ENCODE data around the gene DNAH17. TPM values are rescaled to one million over a fixed set of nuclear protein-coding genes. Genes with fewer than 3 reads are reported as not detected.

Gene DNAH17
- total and polyA plus RNA-seq, 2 donors = 0.05 to 0.10 TPM

DNA sequence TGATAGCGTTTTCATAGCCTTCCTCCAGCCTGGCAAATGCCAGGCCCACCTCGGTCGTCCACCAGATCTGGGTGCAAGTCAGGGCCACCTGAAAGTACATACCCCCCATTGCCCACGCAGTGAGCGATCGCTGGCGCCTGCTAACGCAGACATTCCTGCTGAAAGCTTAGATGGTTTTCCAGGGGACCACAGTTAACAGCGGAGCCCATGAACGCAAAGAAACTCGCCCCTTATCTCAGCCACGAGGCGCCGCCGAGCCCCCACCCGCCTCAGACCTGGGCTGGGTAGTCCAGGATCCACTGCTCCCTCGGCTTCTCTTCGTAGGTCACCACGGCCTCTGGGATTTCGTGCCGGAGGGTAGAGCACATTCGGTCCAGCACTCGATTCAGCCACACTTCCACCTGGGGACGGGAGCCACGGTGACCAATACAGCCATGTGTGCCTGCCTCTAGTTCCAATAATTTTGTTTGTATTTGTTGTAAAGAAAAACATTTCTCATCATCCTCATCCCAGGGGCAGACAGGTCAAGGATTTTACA lies 74.5 kb downstream of the DNAH17 start:
- Histone ChIP-seq H3K27ac (ENCODE audit: low read depth) (no peak overlapping the region), H3K36me3 (ENCODE audit: insufficient read depth) (no peaks in the 10 kb centered on the region), H3K4me1 (ENCODE audit: insufficient read depth) (no peaks in the 10 kb centered on the region), H3K4me3 (ENCODE audit: low read depth, low read length) (no peak overlapping the region)
- DNase-seq (ENCODE audit: extremely low spot score) = no peak
- 90% methylated on average over 25 of the region's 25 CpGs for WGBS

DNA sequence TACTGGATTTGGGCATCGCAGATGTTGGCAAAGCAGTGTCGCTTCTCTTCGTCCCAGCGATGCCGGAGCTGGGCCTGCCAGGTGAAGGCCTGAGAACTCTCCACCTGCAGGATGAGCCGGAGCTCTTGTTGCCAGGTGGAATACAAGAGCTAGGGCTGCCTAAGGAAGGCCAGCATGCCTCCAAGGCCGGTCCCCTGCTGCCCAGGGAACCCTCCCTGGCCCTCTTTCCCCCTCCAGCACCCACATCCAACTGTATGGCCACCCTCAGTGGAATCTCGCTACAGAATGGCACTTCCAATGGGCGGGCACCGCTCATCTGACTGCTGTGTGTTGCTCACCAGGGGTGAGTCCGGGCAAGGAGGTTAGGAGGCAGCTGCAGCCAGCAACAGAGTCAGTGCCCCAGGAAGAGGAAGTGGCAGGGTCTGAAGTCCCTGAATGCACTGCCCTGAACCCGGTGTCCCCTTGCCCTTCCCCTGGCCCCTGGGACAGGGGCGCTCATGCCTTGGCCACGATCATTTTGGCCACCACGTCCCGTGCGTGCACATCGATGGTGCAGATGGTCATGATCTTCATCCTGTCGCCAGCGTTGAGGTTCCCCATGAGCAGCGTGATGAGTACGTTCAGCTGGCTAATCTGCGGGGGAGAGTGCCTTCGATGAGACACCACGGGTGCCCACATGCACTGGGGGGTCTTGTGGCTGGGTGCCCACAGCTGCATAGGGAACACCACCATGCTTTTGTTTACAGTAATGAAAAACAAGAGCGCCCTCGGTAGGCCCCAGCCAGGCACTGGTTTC lies 75.8 kb downstream of the DNAH17 start:
- Histone ChIP-seq H3K36me3 (ENCODE audit: insufficient read depth) (no peaks in the 10 kb centered on the region), H3K4me1 (ENCODE audit: insufficient read depth) (no peaks in the 10 kb centered on the region), H3K27ac (ENCODE audit: low read depth) (no peak overlapping the region), H3K4me3 (ENCODE audit: low read depth, low read length) (no peak overlapping the region)
- WGBS = 90% methylated on average over 27 of the region's 27 CpGs
- DNase-seq (ENCODE audit: extremely low spot score) = no peak

DNA sequence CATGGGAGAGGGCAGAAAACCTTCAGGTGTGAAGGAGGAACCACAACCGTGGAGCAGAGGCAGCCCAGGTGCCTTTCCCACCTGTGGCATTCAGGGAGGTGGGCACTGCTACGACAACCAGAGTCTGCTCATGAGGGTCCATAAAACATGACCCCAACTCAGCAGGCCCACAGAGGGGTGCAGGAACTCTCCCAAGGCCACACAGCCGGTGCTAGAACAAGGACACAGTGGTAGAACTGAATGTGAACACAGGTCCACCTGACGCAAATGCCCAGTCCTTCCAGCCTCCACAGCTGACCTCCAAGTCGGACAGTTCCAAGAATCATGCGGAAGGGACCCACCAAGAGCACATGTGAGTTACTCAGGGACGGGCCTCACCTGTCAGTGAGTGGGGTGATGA lies 76.4 kb downstream of the DNAH17 start:
- DNase-seq (ENCODE audit: extremely low spot score) = no peak

DNA sequence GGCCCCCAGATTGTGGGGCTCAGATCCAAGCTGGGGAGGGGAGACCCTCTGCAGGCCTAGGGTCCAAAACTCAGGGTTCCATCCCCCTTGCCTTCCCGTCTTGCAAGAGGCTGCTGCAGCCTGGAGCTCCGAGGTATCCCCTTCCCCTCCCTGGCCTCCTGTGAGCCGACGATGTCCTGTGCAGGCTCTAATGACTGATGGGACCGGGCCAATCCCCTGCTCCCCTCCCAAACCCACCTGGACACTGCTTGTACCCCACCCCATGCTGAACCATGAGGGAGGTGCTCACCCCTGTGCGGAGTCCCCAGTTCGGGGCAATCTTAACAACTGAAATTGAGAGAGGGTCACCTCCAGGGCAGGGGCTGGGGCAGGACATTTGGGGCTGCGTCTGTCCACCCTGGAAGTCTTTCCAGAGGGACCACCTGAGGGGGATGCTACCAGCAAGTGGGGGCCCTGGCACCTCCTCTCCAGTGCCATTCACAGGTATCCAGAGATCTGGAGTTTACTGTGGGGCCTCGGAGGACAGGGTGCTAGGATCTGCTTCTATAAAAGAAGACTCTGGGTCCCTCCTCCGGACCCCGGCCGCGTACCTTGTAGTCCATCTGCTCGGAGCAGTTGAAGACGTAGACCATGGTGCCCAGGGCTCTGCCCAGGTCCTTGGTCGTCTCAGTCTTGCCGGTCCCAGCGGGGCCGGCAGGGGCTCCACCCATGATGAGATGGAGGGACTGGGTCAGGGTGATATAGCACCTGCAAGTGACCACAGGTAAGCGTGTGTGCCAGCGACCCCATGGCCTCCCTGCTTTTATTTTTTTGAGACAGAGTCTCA lies 77.3 kb downstream of the DNAH17 start:
- Histone ChIP-seq H3K36me3 (ENCODE audit: insufficient read depth) (no peaks in the 10 kb centered on the region), H3K4me3 (ENCODE audit: low read depth, low read length) (no peak overlapping the region), H3K4me1 (ENCODE audit: insufficient read depth) (no peaks in the 10 kb centered on the region), H3K27ac (ENCODE audit: low read depth) (no peak overlapping the region)
- WGBS = 86% methylated on average over 21 of the region's 21 CpGs
- no peak for DNase-seq (ENCODE audit: extremely low spot score)

More for the DNA sequence above, 76.4 kb downstream of the DNAH17 start:
- no peak overlapping the region for H3K27ac ChIP-seq (ENCODE audit: low read depth)
- H3K36me3 ChIP-seq (ENCODE audit: insufficient read depth) = no peaks in the 10 kb centered on the region
- H3K4me1 ChIP-seq (ENCODE audit: insufficient read depth) = no peaks in the 10 kb centered on the region
- WGBS = 93% methylated on average over 7 of the region's 7 CpGs
- no peak overlapping the region for H3K4me3 ChIP-seq (ENCODE audit: low read depth, low read length)

DNA sequence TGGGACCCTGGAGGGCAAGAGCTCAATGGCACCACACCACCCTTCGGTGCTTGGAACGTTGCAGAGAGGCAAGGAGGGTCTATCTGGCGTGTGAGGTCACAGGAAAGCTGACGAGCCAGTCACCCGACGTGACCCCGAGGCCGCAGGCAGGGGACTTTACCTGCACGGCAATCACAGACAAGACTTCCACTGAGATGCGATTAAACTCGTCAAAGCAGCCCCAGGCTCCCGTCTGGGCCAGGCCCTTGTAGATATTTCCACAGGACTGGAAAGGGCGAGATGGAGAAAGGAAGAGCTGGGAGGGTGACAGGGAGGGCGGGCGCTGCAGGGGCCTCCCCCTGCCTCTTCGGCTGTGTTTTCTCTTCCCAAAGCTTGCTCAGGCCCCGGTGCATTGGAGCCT lies 78.3 kb downstream of the DNAH17 start:
- H3K36me3 ChIP-seq (ENCODE audit: insufficient read depth) = no peaks in the 10 kb centered on the region
- WGBS = 67% methylated on average over 17 of the region's 17 CpGs
- no peak overlapping the region for H3K27ac ChIP-seq (ENCODE audit: low read depth)
- DNase-seq (ENCODE audit: extremely low spot score) = no peak
- no peaks in the 10 kb centered on the region for H3K4me1 ChIP-seq (ENCODE audit: insufficient read depth)
- no peak overlapping the region for H3K4me3 ChIP-seq (ENCODE audit: low read depth, low read length)

DNA sequence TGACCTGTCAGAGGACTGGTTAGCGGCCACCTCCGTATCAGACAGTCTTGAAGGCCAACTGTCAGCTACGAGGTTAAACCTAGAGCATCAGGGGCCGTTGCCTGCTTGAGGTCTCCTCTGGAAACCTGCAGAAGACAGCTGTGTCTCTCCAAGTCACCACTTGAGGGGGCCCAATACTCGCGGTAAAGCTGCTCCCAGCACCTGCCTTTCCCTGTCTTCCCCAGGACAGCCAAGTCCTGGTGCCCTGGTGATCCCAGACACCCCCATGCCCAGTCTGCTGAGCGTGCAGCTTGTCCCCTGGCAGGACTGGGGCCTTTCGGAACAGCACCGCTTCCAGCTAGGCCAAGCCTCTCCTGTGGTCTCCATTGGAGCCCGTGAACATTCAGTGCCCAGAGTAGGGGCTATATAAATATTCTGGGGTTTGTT lies 80.1 kb downstream of the DNAH17 start:
- H3K4me1 ChIP-seq (ENCODE audit: insufficient read depth) = no peaks in the 10 kb centered on the region
- no peak overlapping the region for H3K4me3 ChIP-seq (ENCODE audit: low read depth, low read length)
- DNase-seq (ENCODE audit: extremely low spot score) = peak; percentile 37
- H3K36me3 ChIP-seq (ENCODE audit: insufficient read depth) = no peaks in the 10 kb centered on the region
- H3K27ac ChIP-seq (ENCODE audit: low read depth) = no peak overlapping the region
- WGBS = 24% methylated on average over 10 of the region's 10 CpGs

DNA sequence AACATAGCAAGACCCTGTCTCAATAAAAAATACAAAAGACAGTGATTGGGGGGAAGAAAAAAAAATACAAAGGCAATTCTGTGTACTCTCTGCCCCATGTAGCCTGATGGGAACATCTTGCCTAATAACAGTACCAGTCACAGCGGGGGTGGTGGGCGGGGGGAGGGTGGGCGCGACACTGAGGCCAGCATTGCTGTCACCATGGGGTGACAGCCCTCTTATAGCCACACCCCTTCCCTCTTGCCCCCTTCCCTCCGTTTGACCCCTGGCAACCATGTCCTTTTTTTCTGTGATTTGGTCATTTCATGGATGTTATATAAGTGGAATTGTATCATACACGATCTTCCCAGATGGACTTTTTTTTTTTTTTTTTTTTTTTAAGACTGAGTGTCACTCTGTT lies 80.9 kb downstream of the DNAH17 start:
- no peak overlapping the region for H3K27ac ChIP-seq (ENCODE audit: low read depth)

DNA sequence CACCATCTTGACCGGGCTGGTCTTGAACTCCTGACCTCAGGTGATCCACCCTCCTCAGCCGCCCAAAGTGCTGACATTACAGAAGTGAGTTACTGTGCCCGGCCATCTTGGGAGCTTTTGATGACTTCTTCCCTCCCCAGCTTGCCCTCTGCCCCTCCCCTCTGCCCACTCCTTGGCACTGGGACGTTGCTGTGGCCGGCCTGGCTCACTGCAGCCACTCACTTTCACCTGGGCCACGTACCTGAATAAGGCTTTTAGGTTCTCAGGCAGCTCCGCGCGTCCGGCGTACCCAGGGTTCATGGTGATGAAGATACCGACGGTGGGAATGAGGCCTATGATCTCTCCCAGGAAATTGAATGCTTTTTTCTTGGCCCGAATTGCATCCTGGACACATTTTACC lies 81.6 kb downstream of the DNAH17 start:
- no peak overlapping the region for H3K27ac ChIP-seq (ENCODE audit: low read depth)
- no peak for DNase-seq (ENCODE audit: extremely low spot score)
- WGBS = 87% methylated on average over 14 of the region's 14 CpGs
- H3K4me3 ChIP-seq (ENCODE audit: low read depth, low read length) = no peak overlapping the region
- H3K4me1 ChIP-seq (ENCODE audit: insufficient read depth) = no peaks in the 10 kb centered on the region
- H3K36me3 ChIP-seq (ENCODE audit: insufficient read depth) = no peaks in the 10 kb centered on the region

More for the DNA sequence above, 80.9 kb downstream of the DNAH17 start:
- H3K4me3 ChIP-seq (ENCODE audit: low read depth, low read length) = no peak overlapping the region
- H3K4me1 ChIP-seq (ENCODE audit: insufficient read depth) = no peaks in the 10 kb centered on the region
- H3K36me3 ChIP-seq (ENCODE audit: insufficient read depth) = no peaks in the 10 kb centered on the region
- 63% methylated on average over 6 of the region's 6 CpGs for WGBS
- no peak for DNase-seq (ENCODE audit: extremely low spot score)

DNA sequence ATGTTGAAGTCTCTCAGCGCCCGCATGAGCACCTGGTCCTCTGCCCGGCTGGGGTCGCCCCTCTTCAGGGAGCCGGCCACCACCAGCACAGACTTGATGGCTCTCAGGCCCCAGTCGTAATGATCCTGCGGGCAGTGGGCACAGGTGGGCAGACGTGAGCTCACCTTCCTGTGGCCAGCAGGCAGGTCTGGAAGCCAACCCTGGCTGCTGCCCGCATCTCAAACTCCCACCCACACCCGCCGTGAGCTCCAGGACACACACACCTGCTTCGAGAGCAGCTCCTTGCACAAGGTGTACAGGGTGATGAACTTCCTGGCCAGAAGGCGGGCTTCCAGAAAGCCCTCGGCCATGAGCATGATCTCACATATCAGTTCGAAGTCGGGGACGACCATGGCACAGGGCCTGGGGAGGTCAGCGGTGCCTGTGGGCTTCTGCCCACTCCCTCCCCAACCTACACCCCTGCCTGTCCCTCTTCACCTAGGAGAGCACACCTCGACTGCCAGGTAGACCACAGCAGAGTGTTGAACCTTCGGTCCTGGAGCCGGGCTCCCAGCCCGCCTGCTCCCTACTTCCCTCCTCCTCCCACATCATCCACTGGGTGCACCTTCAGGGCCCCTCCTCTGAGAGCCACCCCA lies 82.4 kb downstream of the DNAH17 start:
- Histone ChIP-seq H3K4me3 (ENCODE audit: low read depth, low read length) (no peak overlapping the region), H3K36me3 (ENCODE audit: insufficient read depth) (no peaks in the 10 kb centered on the region), H3K4me1 (ENCODE audit: insufficient read depth) (no peaks in the 10 kb centered on the region), H3K27ac (ENCODE audit: low read depth) (no peak overlapping the region)
- DNase-seq (ENCODE audit: extremely low spot score) = no peak
- WGBS = 89% methylated on average over 22 of the region's 22 CpGs

DNA sequence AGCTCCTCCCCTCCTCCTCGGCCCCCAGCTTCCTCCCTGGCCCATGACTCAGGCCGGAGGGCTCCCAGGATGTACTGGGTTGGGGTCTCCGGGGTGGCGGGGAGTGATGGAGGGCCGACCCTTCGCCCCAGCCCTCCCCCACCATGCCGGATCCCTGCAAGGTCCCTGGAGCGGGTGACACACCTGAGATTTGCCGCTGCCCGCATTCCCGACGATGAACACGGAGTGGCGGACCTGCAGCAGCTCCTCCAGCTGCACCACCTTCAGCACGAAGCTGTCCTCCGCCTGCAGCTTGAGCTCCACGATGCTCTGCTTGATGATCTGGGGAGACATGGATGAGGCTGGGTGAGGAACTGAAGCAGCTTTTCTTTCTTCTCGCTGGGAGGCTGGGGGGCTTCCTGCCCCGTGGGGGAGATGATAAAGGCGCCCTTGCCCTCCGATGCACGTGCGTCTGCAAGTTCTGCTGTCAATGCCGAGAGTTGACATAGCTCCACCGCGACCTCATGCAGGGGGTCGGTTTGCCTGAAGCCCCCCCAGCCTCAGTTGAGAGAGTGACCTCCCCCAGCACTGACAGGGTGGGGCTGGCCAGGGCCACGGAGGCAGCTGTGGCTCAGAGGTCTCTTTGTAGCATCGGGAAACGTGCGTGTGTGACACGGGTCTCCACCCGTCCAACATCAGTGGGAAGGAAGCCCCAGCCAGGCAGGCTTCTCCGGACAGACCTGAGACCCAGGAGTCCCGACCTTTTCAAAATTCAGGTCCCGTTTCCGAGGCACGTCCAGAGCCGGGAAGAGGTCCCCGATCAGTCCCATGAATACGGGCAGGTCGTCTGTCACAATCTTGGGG lies 83.1 kb downstream of the DNAH17 start:
- Histone ChIP-seq H3K27ac (ENCODE audit: low read depth) (no peak overlapping the region), H3K36me3 (ENCODE audit: insufficient read depth) (no peaks in the 10 kb centered on the region), H3K4me3 (ENCODE audit: low read depth, low read length) (no peak overlapping the region), H3K4me1 (ENCODE audit: insufficient read depth) (no peaks in the 10 kb centered on the region)
- 76% methylated on average over 42 of the region's 42 CpGs for WGBS
- no peak for DNase-seq (ENCODE audit: extremely low spot score)

DNA sequence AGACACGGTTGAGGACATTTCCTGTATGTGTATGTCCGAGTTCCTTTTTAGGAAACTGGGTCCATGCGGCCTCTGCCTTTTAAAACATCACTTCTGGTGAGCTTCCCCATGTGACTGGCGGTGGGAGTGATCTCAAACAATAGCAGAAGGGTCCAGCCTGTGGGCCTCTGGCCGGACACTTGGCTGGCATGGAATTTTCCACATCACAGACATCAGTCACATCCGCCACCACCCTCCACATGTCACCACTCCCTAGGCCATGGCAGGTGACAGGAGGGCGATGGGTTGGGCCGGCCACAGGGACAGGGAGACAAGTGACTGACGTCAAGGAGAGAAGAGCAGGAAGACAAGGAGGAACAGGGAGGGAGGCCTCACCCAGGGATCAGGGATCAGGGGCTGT lies 83.7 kb downstream of the DNAH17 start:
- Histone ChIP-seq H3K4me3 (ENCODE audit: low read depth, low read length) (no peak overlapping the region), H3K36me3 (ENCODE audit: insufficient read depth) (no peaks in the 10 kb centered on the region), H3K27ac (ENCODE audit: low read depth) (no peak overlapping the region), H3K4me1 (ENCODE audit: insufficient read depth) (no peaks in the 10 kb centered on the region)
- no peak for DNase-seq (ENCODE audit: extremely low spot score)
- WGBS = 75% methylated on average over 9 of the region's 9 CpGs

DNA sequence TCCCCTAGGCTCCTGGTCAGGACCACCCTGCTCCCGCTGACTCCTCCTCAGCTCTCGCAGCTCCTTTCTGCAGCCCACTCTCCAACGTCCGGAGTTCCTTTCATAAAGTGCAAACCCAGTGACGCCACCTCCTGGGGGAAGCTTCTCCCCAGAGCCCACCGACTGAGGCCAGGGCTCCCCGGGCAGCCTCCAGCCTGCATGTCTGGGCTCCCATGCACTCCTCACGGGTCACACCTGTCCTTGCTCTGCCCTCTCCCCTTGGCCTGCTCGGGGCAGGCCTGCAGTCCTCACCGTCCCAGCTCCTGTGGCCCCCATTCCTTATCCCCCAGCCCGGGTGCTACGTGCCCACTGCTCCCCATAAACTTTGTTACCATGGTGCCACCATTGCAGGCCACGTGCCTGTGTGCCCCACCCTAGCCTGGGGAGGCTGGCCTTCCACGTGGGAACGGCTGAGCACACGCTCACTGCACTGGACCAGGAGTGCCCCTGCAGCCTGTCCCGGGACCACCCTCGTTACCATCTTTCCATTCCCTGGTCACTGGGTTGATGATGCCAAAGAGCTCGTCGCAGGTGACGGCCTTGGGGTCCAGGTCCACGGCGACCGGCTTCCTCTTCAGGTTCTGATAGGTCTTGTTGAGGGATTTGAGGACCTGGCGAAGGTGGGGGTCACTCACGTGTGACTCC lies 84.9 kb downstream of the DNAH17 start:
- Histone ChIP-seq H3K4me3 (ENCODE audit: low read depth, low read length) (no peak overlapping the region), H3K36me3 (ENCODE audit: insufficient read depth) (no peaks in the 10 kb centered on the region), H3K4me1 (ENCODE audit: insufficient read depth) (no peaks in the 10 kb centered on the region), H3K27ac (ENCODE audit: low read depth) (no peak overlapping the region)
- no peak for DNase-seq (ENCODE audit: extremely low spot score)
- WGBS = 87% methylated on average over 26 of the region's 26 CpGs
